Upper lobe of right lung (tissue), 1 donor: ENCODE data around the gene UBR2. TPM values are rescaled to one million over a fixed set of nuclear protein-coding genes. Genes with fewer than 3 reads are reported as not detected.
A peak's percentile ranks its signal among the peaks of the same experiment; 100 is the strongest.

Experiments
- ATAC-seq: fragments of 200-7000 bp; cut with Tn5 transposase; one replicate; pipeline ENCODE4 v1.9.1; 2020; ENCODE audit warnings: mild to moderate bottlenecking, moderate library complexity
- DNase-seq: peaks from one replicate; pipeline ENCODE4 v3.0.0-alpha.2; 2020
- H3K27ac ChIP-seq: fragments of 200-600 bp; one replicate; pipeline ENCODE4 v1.8.0; 2022
- H3K27me3 ChIP-seq: fragments of 200-600 bp; one replicate; pipeline ENCODE4 v1.8.0; 2022; ENCODE audit warnings: mild to moderate bottlenecking
- H3K36me3 ChIP-seq: fragments of 200-600 bp; one replicate; pipeline ENCODE4 v1.8.0; 2022
- H3K4me1 ChIP-seq: fragments of 200-600 bp; one replicate; pipeline ENCODE4 v1.8.0; 2022
- H3K4me3 ChIP-seq: fragments of 200-600 bp; one replicate; pipeline ENCODE4 v1.8.0; 2022; ENCODE audit warnings: mild to moderate bottlenecking
- H3K9me3 ChIP-seq: fragments of 200-600 bp; one replicate; pipeline ENCODE4 v1.8.0; 2022
- CTCF ChIP-seq: fragments of 200-600 bp; IDR thresholded peaks from one replicate; pipeline ENCODE4 v1.8.0; 2022; ENCODE audit warnings: antibody characterized with exemption
- intact Hi-C: fragments of 100-400 bp; cut with DNase I; formaldehyde crosslinking; loops from one replicate; pipeline ENCODE4 v1.11.0; 2022
- total RNA-seq: library from RNA; stranded (reverse); fragmentation: NEBNext Ultra II Directional; extraction: Animal tissue kit (Norgen Biotek cat#: 25700); gene quantifications from one replicate; pipeline ENCODE4 v1.2.1, GENCODE V29; 2021
- donor health status: DM: no; HTN: yes; CAD: no; lungs with severe emphysema.

UBR2 gene
- total RNA-seq, 1 donor from 2014 or later: 36.6 TPM

- ATAC-seq (no peak), DNase-seq (no peak)
- no peak for TF ChIP-seq CTCF
- Histone ChIP-seq H3K4me1 (no peaks in the 10 kb centered on the region), H3K9me3 (no peaks in the 10 kb centered on the region), H3K4me3 (no peak overlapping the region), H3K27me3 (no peaks in the 10 kb centered on the region), H3K36me3 (no peaks in the 10 kb centered on the region), H3K27ac (no peak overlapping the region)
- intact Hi-C loops: no loop called here
These were observed 150.4 kb downstream of the UBR2 start for GRCh38 chr6:42714098-42714761.

- no peak overlapping the region for H3K4me3 ChIP-seq
- TF ChIP-seq CTCF: no peak
- no peak for ATAC-seq
These were observed 152.0 kb downstream of the UBR2 start for GRCh38 chr6:42715871-42716270.

GRCh38 chr6:42720739-42721138 lies 156.9 kb downstream of the UBR2 start:
- H3K27me3 ChIP-seq: no peaks in the 10 kb centered on the region
- intact Hi-C loops: loop anchor here (10.0 kb wide), 1 partner anchor 46 kb away; no protein-coding TSS in a partner anchor
- no peak overlapping the region for H3K4me3 ChIP-seq
- H3K4me1 ChIP-seq: peaks cover 2% of the 10 kb centered on the region
- H3K36me3 ChIP-seq: no peaks in the 10 kb centered on the region
- DNase-seq (no peak), ATAC-seq (peak; percentile 56)
- no peaks in the 10 kb centered on the region for H3K9me3 ChIP-seq
- H3K27ac ChIP-seq: no peak overlapping the region
- no peak for TF ChIP-seq CTCF

More at GRCh38 chr6:42715871-42716270, 152.0 kb downstream of the UBR2 start:
- Histone ChIP-seq H3K4me1 (no peaks in the 10 kb centered on the region), H3K27ac (no peak overlapping the region), H3K27me3 (no peaks in the 10 kb centered on the region), H3K36me3 (no peaks in the 10 kb centered on the region), H3K9me3 (no peaks in the 10 kb centered on the region)
- DNase-seq: peak; percentile 20
- intact Hi-C loops: no loop called here

GRCh38 chr6:42722497-42722896 lies 158.7 kb downstream of the UBR2 start, which contains the start of gene PRPH2:
Gene PRPH2 (minus strand): TSS chr6:42722597. CDS start chr6:42722334, 263 bp downstream.
- intact Hi-C loops: loop anchor here (10.0 kb wide), 1 partner anchor 48 kb away; no protein-coding TSS in a partner anchor
- Histone ChIP-seq H3K9me3 (no peaks in the 10 kb centered on the region), H3K27me3 (no peaks in the 10 kb centered on the region), H3K4me3 (no peak within 1 kb of the TSS), H3K4me1 (peaks cover 8% of the 10 kb centered on the region), H3K36me3 (no peaks in the 10 kb centered on the region), H3K27ac (no peak within 1 kb of the TSS)
- TF ChIP-seq CTCF: no peak
- no peak for ATAC-seq
- no peak for DNase-seq

GRCh38 chr6:42724825-42725224 lies 161.0 kb downstream of the UBR2 start:
- no peaks in the 10 kb centered on the region for H3K27me3 ChIP-seq
- no peak overlapping the region for H3K27ac ChIP-seq
- no peak for ATAC-seq
- H3K4me3 ChIP-seq: no peak overlapping the region
- TF ChIP-seq CTCF: no peak
- H3K9me3 ChIP-seq: no peaks in the 10 kb centered on the region
- intact Hi-C loops: loop anchor here (10.0 kb wide), 1 partner anchor 50 kb away; no protein-coding TSS in a partner anchor
- no peaks in the 10 kb centered on the region for H3K36me3 ChIP-seq
- no peak for DNase-seq
- H3K4me1 ChIP-seq: peaks cover 8% of the 10 kb centered on the region
